Heart left ventricle (tissue), 16 donors: ENCODE measurements around the gene CS. TPM values are rescaled to one million over a fixed set of nuclear protein-coding genes. Genes with fewer than 3 reads are reported as not detected.

Source experiments
- ATAC-seq, 4 donors: fragments of 200-7000 bp; cut with Tn5 transposase; one replicate each; pipeline ENCODE4 v1.9.1; 2020 to 2022; ENCODE audit warnings: moderate library complexity in 4 of 4, mild to moderate bottlenecking in 3 of 4, moderate number of reproducible peaks in 1 of 4
- DNase-seq, 5 donors: peaks; one replicate each; pipeline ENCODE4 v3.0.0-alpha.2; 2020
- H3K27ac ChIP-seq, 12 donors: fragments of 200-600 bp; sonication (generic) in 4 of 12; one replicate each; pipeline versions ENCODE4 v1.5.0 to v1.8.0; 2016 to 2022; ENCODE audit warnings: mild to moderate bottlenecking in 2 of 12
- H3K27me3 ChIP-seq, 9 donors: fragments of 200-600 bp; sonication (generic) in 2 of 9; one replicate each; pipeline versions ENCODE4 v1.5.1 to v1.8.0; 2016 to 2022; ENCODE audit warnings: mild to moderate bottlenecking in 3 of 9
- H3K36me3 ChIP-seq, 9 donors: fragments of 200-600 bp; sonication (generic) in 2 of 9; one replicate each; pipeline versions ENCODE4 v1.5.0 to v1.8.0; 2018 to 2022; ENCODE audit warnings: mild to moderate bottlenecking in 2 of 9
- H3K4me1 ChIP-seq, 12 donors: fragments of 200-600 bp; sonication (generic) in 4 of 12; one replicate each; pipeline versions ENCODE4 v1.5.0 to v1.8.0; 2016 to 2022; ENCODE audit warnings: mild to moderate bottlenecking in 3 of 12
- H3K4me3 ChIP-seq, 12 donors: fragments of 200-600 bp; sonication (generic) in 4 of 12; one replicate each; pipeline versions ENCODE4 v1.5.0 to v1.8.0; 2017 to 2022; ENCODE audit warnings: mild to moderate bottlenecking in 9 of 12, moderate library complexity in 4 of 12
- H3K9me3 ChIP-seq, 12 donors: fragments of 200-600 bp; sonication (generic) in 4 of 12; one replicate each; pipeline versions ENCODE4 v1.5.0 to v1.8.0; 2016 to 2022; ENCODE audit warnings: mild to moderate bottlenecking in 1 of 12
- CTCF ChIP-seq, 12 donors: fragments of 200-600 bp; sonication (generic) in 4 of 12; IDR thresholded peaks; one replicate each; pipeline versions ENCODE4 v1.5.0 to v1.8.0; 2018 to 2022; ENCODE audit warnings: antibody characterized with exemption in 12 of 12, mild to moderate bottlenecking in 5 of 12
- POLR2A ChIP-seq, 2 donors: fragments of 450-650 bp; IDR thresholded peaks; one replicate each; pipeline ENCODE4 v1.6.1; 2017; ENCODE audit warnings: antibody characterized with exemption in 2 of 2, mild to moderate bottlenecking in 2 of 2, moderate library complexity in 2 of 2
- WGBS, 4 donors: extraction: QIAGEN DNeasy Blood & Tissue Kit in 2 of 4; methylation state at CpG; one replicate each; pipeline versions ENCODE4 v1.1.5 to v1.1.7; 2013 to 2018; 5-methylcytosine and 5-hydroxymethylcytosine counted together
- intact Hi-C, 10 donors: fragments of 100-400 bp; cut with DNase I; formaldehyde crosslinking; loops; one replicate each; pipeline versions ENCODE4 v1.11.1 to v1.14.2; 2022
- polyA plus RNA-seq, 2 donors: library from polyadenylated mRNA; stranded (reverse); fragments of 200-250 nt; gene quantifications; one replicate each; pipeline ENCODE4 v1.2.3, GENCODE V29; 2013
- total RNA-seq, 9 donors: library from RNA; depleted of rRNA in 2 of 9; stranded (reverse); fragments of >200 nt in 2 of 9; fragmentation: NEBNext Ultra II Directional in 3 of 9; extraction: Animal tissue kit (Norgen Biotek cat#: 25700) in 3 of 9; gene quantifications; one replicate each; pipeline versions ENCODE4 v1.1.0 to v1.2.4, GENCODE V29; 2016 to 2023
- donor health status: ischemic (EF 13 %, LVEDD 7.1; RV severe dilation, severe dysfunction).
- donor health status: healthy with polysubstance abuse.
- donor health status: DM: no; HTN: yes; CAD: no.
- donor health status: DM: no; HTN: no; CAD: no.
- donor health status: ischemic (EF 25% LVEDD 6.9; RV normal size, moderate dysfunction).
- donor health status: ischemic (EF 25% LVEDD 5.7; RV mildly dilated, moderate dysfunction).
- donor health status: healthy.
- donor health status: DM: yes; HTN: yes; CAD: no.
- donor health status: ischemic (EF 35%, LVEDD 5.7; RV mildly dilated, moderate dysfunction).
- donor health status: nonischemic (EF 11% LVEDD 7.7; RV severe dilation, severe dysfunction).
- donor health status: DM: yes; HTN: yes; CAD: no.
- donor health status: PGD.
- donor health status: ischemic (EF 29% LVEDD 5.4; RV normal size, mild dysfunction).
- donor health status: nonischemic (EF 23%, LVEDD 6.1; RV moderate dilation, normal function).

CS gene
- total and polyA plus RNA-seq, 11 donors = 165 to 866 (median 572) TPM

GRCh38 chr12:56234746-56235436 lies 65.2 kb downstream of the CS start:
- peak in 1 of 5 donors; percentile 47 for DNase-seq
- H3K27me3 ChIP-seq = no peaks in the 10 kb centered on the region
- peaks cover 0 to 23% (median 6%) of the 10 kb centered on the region in 9 donors for H3K36me3 ChIP-seq
- no peaks in the 10 kb centered on the region for H3K9me3 ChIP-seq
- ATAC-seq = no peak
- TF ChIP-seq POLR2A (IDR thresholded peaks at IDR 0.05) = no peak
- no peak for TF ChIP-seq CTCF (IDR thresholded peaks at IDR 0.05)
- intact Hi-C loops = no loop called here
- no peak overlapping the region for H3K4me3 ChIP-seq
- no peaks in the 10 kb centered on the region for H3K4me1 ChIP-seq
- no peak overlapping the region for H3K27ac ChIP-seq
- 67 to 88% (median 71%) methylated on average over 7 to 16 of the region's 16 CpGs for WGBS, 4 donors

GRCh38 chr12:56231184-56231582 lies 68.9 kb downstream of the CS start:
- peaks cover 0 to 26% (median 11%) of the 10 kb centered on the region in 9 donors for H3K36me3 ChIP-seq
- H3K4me3 ChIP-seq = no peak overlapping the region
- ATAC-seq (no peak), DNase-seq (peak in 1 of 5 donors; percentile 48)
- intact Hi-C loops = no loop called here
- H3K27me3 ChIP-seq = no peaks in the 10 kb centered on the region
- H3K4me1 ChIP-seq = no peaks in the 10 kb centered on the region
- TF ChIP-seq CTCF (IDR thresholded peaks at IDR 0.05) = no peak
- no peak for TF ChIP-seq POLR2A (IDR thresholded peaks at IDR 0.05)
- H3K27ac ChIP-seq = no peak overlapping the region
- no peaks in the 10 kb centered on the region for H3K9me3 ChIP-seq
- 90 to 93% (median 91%) methylated on average over 4 to 11 of the region's 11 CpGs for WGBS, 4 donors

GRCh38 chr12:56230432-56231183 lies 69.5 kb downstream of the CS start:
- Histone ChIP-seq H3K4me1 (no peaks in the 10 kb centered on the region), H3K27ac (no peak overlapping the region), H3K27me3 (no peaks in the 10 kb centered on the region), H3K9me3 (no peaks in the 10 kb centered on the region), H3K36me3 (peaks cover 0 to 27% (median 12%) of the 10 kb centered on the region in 9 donors), H3K4me3 (no peak overlapping the region)
- DNase-seq = peak in 1 of 5 donors; percentile 45
- intact Hi-C loops = no loop called here
- 64 to 81% (median 79%) methylated on average over 6 to 8 of the region's 8 CpGs for WGBS, 4 donors
- TF ChIP-seq CTCF (IDR thresholded peaks at IDR 0.05) (no peak), POLR2A (IDR thresholded peaks at IDR 0.05) (no peak)
- ATAC-seq = peak in 2 of 4 donors; percentile 10 to 37

GRCh38 chr12:56229916-56230431 lies 70.2 kb downstream of the CS start, which contains the start of gene SLC39A5:
Gene SLC39A5 (plus strand): TSS chr12:56230051. CDS start chr12:56231275, 1,224 bp downstream.
- Histone ChIP-seq H3K9me3 (no peaks in the 10 kb centered on the region), H3K27ac (no peak within 1 kb of the TSS), H3K4me1 (peaks cover 0 to 3% (median under 1%) of the 10 kb centered on the region in 12 donors), H3K4me3 (no peak within 1 kb of the TSS), H3K36me3 (peaks cover 0 to 27% (median 12%) of the 10 kb centered on the region in 9 donors), H3K27me3 (no peaks in the 10 kb centered on the region)
- 81 to 90% (median 84%) methylated on average over 4 of the region's 4 CpGs for WGBS, 4 donors
- DNase-seq (peak in 1 of 5 donors; percentile 10), ATAC-seq (no peak)
- intact Hi-C loops = loop anchor here in 2 of 10 donors (5.0 to 10.0 kb wide), 2 partner anchors 38 to 235 kb away; partner anchors contain the start of gene SPRYD4 (in 1 of the 2)
- no peak for TF ChIP-seq CTCF (IDR thresholded peaks at IDR 0.05)
- no peak for TF ChIP-seq POLR2A (IDR thresholded peaks at IDR 0.05)
